Activated naive CD4-positive, alpha-beta T cell treated with anti-CD3 and anti-CD28 coated beads, Interleukin-2, amount 50 U/mL, for 24 hours (primary cell): ENCODE data around the gene SLC2A3.
A peak's percentile ranks its signal among the peaks of the same experiment; 100 is the strongest.
"Not testable (repeated sequence)": the region's sequence is repeated elsewhere in the genome, so short reads cannot be mapped to it uniquely, and the experiment has no call there.

Source experiments
- H3K27ac Mint-ChIP-seq: one replicate; pipeline ENCODE4 v1.8.0; 2021; ENCODE audit warnings: mild to moderate bottlenecking, mixed read lengths
- H3K27me3 Mint-ChIP-seq: one replicate; pipeline ENCODE4 v1.8.0; 2021; ENCODE audit warnings: mixed read lengths
- H3K36me3 Mint-ChIP-seq: one replicate; pipeline ENCODE4 v1.8.0; 2021; ENCODE audit warnings: mixed read lengths
- H3K4me1 Mint-ChIP-seq: one replicate; pipeline ENCODE4 v1.8.0; 2021; ENCODE audit warnings: mixed read lengths
- H3K4me3 Mint-ChIP-seq: one replicate; pipeline ENCODE4 v1.8.0; 2021; ENCODE audit warnings: mild to moderate bottlenecking, mixed read lengths
- H3K9me3 Mint-ChIP-seq: one replicate; pipeline ENCODE4 v1.8.0; 2021; ENCODE audit warnings: mixed read lengths

Gene SLC2A3

DNA sequence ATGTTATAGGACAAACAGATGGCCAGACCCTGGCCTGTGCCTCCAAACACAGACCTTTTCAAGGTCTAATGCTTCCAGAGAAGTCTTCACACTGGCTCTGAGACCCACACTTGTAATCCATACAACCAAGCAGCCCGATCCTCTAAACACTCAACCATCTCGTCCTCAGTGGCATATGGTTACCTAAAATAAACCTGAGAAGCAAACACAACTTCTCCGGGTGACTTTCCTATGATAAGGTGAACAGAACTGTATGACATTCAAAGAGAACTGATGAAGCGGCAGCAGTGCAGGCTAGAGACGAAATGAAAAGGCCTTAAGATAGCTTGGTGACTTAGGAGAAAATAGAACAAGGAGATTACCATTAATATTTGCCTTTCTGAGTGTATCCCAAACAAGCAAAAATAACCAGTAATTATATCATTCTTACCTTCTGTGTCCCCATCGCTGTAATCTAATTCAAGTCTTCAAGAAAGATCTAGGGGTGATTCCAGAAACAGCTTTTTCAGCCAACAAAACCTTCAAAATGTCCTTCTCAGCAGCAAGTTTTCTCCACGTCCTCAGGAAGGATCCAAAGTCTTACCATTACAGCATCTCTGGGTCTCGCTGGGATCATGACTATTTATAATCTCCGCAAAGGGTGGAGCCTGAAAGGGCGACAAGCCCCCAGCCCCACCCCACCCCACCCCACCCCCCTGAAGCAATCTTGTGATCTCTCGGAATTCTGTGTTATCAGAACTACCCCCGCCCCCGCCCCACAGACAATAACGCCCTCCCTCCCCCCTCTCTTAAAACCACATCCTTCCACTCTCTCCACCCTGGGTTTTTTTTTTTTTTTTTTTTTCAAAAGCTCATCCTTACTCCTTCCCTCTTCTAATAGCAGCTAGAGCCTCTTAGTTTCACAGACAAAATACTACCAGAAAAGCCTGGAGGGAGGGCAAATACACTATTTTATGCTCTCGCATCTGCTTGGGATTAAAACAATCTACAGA is at the start of gene SLC2A3:
Gene SLC2A3, minus strand, starts transcription at position 598 of the 992 bp plus-strand sequence. Its CDS starts 153 bp downstream, at position 445.
- Mint-ChIP-seq H3K4me3 (no peak within 1 kb of the TSS), H3K9me3 (no peaks in the 10 kb centered on the region)

DNA sequence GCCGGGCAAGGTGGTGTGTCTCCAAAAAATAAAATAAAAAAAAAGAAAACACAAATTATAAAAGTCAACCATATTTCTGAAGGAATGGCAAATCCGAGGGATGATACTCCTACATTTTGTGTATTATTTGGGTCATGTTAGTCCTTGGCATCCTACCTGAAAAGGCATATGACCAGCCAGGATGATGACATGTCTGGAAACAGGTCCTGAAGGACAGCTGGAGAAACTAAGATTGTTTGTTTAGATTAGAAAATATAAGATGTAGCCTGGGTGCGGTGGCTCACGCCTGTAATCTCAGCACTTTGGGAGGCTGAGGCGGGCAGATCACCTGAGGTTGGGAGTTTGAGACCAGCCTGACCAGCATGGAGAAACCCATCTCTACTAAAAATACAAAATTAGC is 48.9 kb upstream of the SLC2A3 start:
- Mint-ChIP-seq H3K4me1 (peaks cover 6% of the 10 kb centered on the region), H3K27ac (no peak overlapping the region), H3K9me3 (no peaks in the 10 kb centered on the region), H3K36me3 (no peaks in the 10 kb centered on the region), H3K4me3 (no peak overlapping the region), H3K27me3 (no peaks in the 10 kb centered on the region)

More for the DNA sequence above, at the start of gene SLC2A3:
- no peaks in the 10 kb centered on the region for H3K27me3 Mint-ChIP-seq
- H3K36me3 Mint-ChIP-seq = peaks cover 6% of the 10 kb centered on the region
- H3K27ac Mint-ChIP-seq = no peak within 1 kb of the TSS
- peaks cover 16% of the 10 kb centered on the region for H3K4me1 Mint-ChIP-seq

DNA sequence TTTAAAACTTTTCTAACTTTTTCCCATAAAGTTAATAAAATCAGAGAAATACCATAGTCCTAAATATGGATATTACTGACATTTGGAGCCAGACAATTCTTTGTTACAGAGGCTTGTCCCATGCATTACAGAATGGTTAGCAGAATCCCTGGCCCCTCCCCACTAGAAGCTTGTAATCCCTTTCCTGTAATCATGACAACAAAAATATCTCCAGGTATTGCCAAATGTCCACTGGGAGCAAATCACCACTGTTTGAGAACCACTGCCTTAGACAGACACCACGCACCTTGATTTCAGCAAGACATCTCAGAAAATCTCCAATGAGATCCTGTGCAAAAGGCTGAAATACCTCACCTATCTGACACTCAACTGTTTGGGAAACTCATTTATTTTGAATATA is 47.5 kb upstream of the SLC2A3 start:
- not testable (repeated sequence) for H3K27me3 Mint-ChIP-seq, H3K4me1 Mint-ChIP-seq, H3K4me3 Mint-ChIP-seq, H3K36me3 Mint-ChIP-seq, H3K27ac Mint-ChIP-seq, H3K9me3 Mint-ChIP-seq

DNA sequence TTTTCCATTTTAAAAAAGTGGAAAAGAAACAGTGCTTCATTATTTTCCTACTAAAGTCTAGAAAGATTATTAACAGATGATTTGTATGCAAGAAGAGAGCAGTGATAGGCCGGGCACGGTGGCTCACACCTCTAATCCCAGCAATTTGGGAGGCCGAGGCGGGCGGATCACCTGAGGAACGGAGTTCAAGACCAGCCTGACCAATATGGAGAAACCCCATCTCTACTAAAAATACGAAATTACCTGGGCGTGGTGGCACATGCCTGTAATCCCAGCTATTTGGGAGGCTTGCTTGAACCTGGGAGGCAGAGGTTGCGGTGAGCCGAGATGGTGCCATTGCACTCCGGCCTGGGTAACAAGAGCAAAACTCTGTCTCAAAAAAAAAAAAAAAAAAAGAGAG is 47.0 kb upstream of the SLC2A3 start:
- H3K27ac Mint-ChIP-seq, H3K36me3 Mint-ChIP-seq, H3K9me3 Mint-ChIP-seq, H3K27me3 Mint-ChIP-seq, H3K4me1 Mint-ChIP-seq, H3K4me3 Mint-ChIP-seq: not testable (repeated sequence)

DNA sequence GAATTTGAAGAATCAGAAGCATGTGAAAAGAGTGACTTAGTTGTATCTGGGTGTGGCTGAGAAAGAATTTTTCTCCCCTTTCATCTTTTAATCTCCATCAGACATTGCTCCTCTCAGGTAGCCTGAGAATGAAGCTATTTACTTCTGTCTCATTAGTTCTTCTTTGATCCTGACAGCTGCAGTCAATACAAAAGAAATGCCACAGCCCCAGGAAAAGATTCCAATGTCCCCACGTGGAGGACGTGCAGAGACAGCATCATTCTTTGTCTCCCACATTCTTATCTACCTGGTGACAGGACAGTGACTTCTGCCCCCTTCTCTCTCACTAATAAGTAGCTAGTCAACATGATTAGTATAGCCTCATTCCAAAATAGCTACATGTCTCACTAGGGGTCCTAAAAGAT is 46.3 kb upstream of the SLC2A3 start:
- H3K9me3 Mint-ChIP-seq, H3K4me1 Mint-ChIP-seq, H3K27me3 Mint-ChIP-seq, H3K27ac Mint-ChIP-seq, H3K36me3 Mint-ChIP-seq, H3K4me3 Mint-ChIP-seq: not testable (repeated sequence)

DNA sequence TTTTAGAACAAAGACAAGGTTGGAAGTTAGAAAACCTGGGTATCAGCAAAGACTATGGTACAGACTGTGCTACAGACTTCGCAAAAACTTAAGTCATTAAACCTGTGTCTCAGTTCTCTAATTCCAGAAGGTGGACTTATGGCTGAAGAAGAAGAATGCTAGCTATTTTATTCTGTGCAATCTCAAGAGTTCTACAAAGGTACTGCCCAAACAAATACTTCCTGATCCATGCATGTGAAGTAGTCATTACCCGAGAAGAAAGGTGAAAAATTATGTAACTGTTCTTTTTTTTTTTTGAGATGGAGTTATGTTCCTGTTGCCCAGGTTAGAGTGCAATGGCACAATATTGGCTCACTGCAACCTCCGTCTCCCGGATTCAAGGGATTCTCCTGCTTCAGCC is 45.5 kb upstream of the SLC2A3 start:
- Mint-ChIP-seq H3K9me3 (no peaks in the 10 kb centered on the region), H3K27ac (no peak overlapping the region), H3K4me3 (no peak overlapping the region), H3K4me1 (no peaks in the 10 kb centered on the region), H3K36me3 (no peaks in the 10 kb centered on the region), H3K27me3 (no peaks in the 10 kb centered on the region)

DNA sequence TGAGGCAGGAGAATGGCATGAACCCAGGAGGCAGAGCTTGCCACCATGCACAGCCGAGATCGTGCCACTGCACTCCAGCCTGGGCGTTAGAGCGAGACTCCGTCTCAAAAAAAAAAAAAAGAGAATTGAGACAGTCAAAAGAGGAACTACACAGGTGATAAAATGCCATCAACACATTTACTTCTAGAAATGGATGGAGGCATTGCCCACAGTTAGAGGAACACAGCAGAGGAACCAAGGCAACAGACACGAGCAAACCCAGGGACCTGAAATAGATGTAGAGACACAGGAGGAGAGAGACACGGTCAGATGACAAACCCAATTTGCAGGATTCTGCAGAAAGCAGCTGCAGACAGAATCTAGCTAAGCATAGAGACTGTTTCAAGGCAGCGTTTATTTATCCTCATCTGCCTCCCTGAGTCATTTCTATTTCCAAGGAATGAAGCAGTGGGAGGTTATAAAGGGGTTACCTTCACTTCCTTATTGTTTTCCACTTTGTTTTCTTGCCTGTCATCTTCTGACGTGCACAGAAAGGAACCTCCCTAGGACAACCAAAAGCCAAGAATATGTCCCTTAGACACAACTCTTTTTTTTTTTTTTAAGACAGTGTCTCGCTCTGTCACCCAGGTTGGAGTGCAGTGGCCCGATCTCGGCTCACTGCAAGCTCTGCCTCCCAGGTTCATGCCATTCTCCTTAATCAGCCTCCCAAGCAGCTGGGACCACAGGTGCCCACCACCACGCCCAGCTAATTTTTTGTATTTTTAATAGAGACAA is 41.6 kb upstream of the SLC2A3 start:
- H3K27me3 Mint-ChIP-seq, H3K27ac Mint-ChIP-seq, H3K9me3 Mint-ChIP-seq, H3K4me3 Mint-ChIP-seq, H3K4me1 Mint-ChIP-seq, H3K36me3 Mint-ChIP-seq: not testable (repeated sequence)

DNA sequence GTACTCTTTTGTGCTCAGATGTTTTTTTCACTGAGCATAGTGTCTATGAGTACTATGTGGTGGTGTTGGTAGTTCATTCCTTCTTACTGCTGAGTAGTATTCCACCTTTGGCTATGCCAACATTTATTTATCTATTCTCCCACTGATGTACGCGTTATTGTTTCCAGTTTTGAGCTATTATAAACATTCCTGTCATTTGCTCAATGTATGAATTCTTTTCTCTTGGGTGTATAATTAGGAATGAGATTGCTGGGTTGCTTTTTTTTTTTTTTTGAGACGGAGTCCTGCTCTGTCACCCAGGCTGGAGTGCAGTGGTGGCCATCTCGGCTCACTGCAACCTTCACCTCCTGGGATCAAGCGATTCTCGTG is 37.5 kb upstream of the SLC2A3 start:
- H3K4me1 Mint-ChIP-seq = peaks cover 29% of the 10 kb centered on the region
- peak overlapping the region; percentile 70 for H3K4me3 Mint-ChIP-seq
- no peaks in the 10 kb centered on the region for H3K9me3 Mint-ChIP-seq
- H3K27me3 Mint-ChIP-seq = no peaks in the 10 kb centered on the region
- H3K27ac Mint-ChIP-seq = peak overlapping the region; percentile 76
- no peaks in the 10 kb centered on the region for H3K36me3 Mint-ChIP-seq

DNA sequence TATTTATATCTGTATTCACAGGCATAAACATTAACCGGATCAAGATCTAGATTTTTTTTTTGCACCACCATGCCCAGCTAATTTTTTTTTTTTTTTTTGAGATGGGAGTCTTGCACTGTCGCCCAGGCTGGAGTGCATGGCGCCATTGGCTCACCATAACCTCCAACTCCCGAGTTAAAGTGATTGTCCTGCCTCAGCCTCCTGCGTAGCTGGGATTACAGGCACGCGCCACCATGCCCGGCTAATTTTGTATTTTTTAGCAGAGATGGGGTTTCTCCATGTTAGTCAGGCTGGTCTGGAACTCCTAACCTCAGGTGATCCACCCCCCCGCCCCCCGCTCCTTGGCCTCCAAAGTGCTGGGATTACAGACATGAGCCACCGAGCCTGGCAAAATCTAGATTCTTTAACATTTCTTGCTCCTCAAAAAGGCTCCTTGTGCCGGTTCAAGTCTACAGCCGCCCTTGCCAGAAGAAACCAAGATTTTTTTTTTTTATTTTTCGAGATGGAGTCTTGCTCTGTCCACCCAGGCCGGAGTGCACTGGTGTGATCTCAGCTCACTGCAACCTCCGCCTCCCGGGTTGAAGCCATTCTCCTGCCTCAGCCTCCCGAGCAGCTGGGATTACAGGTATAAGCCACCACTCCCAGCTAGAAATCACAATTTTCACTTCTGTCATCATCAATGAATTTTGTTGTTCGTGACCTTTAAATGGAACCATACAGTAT is 36.9 kb upstream of the SLC2A3 start:
- H3K27me3 Mint-ChIP-seq = no peaks in the 10 kb centered on the region
- H3K4me1 Mint-ChIP-seq = peaks cover 29% of the 10 kb centered on the region
- no peaks in the 10 kb centered on the region for H3K9me3 Mint-ChIP-seq
- H3K4me3 Mint-ChIP-seq = peak overlapping the region; percentile 82
- no peaks in the 10 kb centered on the region for H3K36me3 Mint-ChIP-seq
- H3K27ac Mint-ChIP-seq = peak overlapping the region; percentile 95

DNA sequence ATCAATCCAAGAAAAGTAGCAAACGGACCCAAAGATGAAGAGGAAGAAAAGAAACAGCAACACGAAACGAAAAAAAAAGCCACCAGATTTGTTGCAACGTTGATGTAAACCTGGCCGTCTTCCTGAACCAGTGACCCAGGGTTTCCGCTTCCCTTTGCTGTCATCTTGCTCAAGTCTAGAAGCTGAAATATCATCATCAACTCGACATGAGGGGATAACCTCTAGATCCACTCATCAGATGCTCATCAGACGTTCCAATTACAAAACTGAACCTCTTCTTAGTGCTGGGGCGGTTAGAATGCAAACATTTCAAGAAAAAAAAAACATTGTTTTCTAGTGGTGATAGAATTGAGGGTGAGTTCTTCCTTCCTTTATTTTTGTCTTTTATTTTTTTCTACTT is 36.3 kb upstream of the SLC2A3 start:
- H3K36me3 Mint-ChIP-seq, H3K27me3 Mint-ChIP-seq, H3K9me3 Mint-ChIP-seq: not testable (repeated sequence)
- H3K4me3 Mint-ChIP-seq = peak overlapping the region; percentile 82
- peak overlapping the region; percentile 95 for H3K27ac Mint-ChIP-seq
- H3K4me1 Mint-ChIP-seq = peaks cover 29% of the 10 kb centered on the region

DNA sequence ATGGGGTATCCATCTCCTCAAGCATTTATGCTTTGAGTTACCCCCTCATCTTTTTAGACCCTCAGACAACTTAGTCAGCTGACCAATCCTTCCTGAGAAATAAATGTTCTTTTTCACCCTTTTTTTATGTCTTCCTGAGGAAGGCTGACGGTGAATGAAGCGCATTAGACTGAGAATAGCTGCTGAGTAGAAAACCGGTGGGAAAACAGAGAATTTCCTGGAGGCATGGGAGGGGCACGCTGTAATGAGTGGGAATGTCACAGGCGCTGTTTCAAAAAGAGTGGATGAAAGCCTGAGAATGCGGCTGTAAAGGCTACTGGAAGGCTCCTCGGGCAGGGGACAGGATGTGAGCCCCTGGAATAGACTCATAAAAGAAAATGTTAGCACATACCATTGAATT is 35.8 kb upstream of the SLC2A3 start:
- peak overlapping the region; percentile 89 for H3K4me3 Mint-ChIP-seq
- H3K36me3 Mint-ChIP-seq, H3K27me3 Mint-ChIP-seq, H3K9me3 Mint-ChIP-seq: not testable (repeated sequence)
- H3K4me1 Mint-ChIP-seq = peaks cover 29% of the 10 kb centered on the region
- peak overlapping the region; percentile 99 for H3K27ac Mint-ChIP-seq

DNA sequence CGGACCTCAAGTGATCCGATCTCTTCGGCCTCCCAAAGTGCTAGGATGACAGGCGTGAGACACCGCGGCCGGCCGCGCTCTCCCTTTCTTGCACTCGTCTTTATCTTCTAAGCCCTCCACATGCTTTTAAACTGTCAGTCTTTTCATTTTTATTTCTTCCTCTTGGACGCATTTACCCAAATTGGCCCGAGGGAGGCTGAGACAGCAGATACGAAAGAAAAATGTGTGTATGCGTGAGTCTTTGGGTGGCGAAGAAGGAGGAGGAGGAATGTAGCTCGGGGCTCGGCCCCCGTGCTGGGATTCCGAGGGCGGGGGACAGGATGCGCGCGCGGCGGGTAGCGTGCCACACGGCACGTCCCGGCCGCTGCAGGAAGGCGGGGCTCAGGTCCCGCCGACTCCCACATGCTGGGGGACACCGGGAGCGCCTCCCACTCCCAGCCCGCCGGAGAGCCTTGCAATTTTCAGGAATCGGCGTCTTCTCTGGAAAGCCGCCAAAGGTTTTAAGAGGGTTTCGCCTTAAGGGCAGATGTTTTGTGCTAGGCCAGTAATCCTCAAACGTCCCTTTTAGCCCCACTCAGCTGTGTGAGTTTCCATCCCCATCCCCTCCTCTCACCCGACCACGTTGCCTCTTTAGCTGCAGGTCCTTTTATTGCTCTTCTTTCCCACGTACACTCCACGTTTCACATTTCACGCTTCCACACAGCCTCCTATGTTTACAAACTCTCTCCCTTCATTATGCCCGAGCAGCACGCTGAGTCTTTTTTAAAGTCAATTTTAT is 34.7 kb upstream of the SLC2A3 start:
- Mint-ChIP-seq H3K4me3 (peak overlapping the region; percentile 89), H3K9me3 (no peaks in the 10 kb centered on the region), H3K27ac (peak overlapping the region; percentile 99), H3K27me3 (no peaks in the 10 kb centered on the region), H3K36me3 (no peaks in the 10 kb centered on the region), H3K4me1 (peaks cover 29% of the 10 kb centered on the region)

DNA sequence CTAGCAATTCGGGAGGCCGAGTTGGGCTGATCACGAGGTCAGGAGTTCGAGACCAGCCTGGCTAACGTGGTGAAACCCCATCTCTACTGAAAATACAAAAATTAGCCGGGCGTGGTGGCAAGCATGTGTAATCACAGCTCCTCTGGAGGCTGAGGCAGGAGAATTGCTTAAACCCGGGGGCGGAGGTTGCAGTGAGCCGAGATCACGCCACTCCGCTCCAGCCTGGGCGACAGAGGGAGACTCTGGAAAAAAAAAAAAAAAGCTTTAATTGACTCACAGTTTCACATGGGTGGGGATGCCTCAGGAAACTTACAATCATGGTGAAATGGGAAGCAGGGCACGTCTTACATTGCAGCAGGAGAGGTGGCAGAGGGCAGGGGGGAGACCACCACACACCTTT is 30.6 kb upstream of the SLC2A3 start:
- H3K27ac Mint-ChIP-seq = no peak overlapping the region

DNA sequence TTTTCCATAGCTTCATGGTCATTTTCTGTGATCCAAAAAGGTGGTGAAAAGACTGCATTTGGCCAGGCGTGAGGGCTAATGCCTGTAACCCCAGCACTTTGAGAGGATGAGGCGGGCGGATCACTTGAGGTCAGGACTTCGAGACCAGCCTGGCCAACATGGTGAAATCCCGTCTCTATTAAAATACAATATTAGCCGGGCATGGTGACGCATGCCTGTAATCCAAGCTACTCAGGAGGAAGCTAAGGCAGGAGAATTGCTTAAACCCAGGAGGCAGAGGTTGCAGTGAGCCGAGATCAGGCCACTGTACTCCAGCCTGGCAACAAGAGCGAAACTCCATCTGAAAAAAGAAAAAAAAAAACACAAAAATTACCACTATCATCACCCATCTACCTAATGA is 28.7 kb upstream of the SLC2A3 start:
- not testable (repeated sequence) for H3K27ac Mint-ChIP-seq, H3K4me3 Mint-ChIP-seq, H3K9me3 Mint-ChIP-seq, H3K36me3 Mint-ChIP-seq, H3K27me3 Mint-ChIP-seq
- H3K4me1 Mint-ChIP-seq = peaks cover 31% of the 10 kb centered on the region

More for the DNA sequence above, 30.6 kb upstream of the SLC2A3 start:
- no peak overlapping the region for H3K4me3 Mint-ChIP-seq
- H3K27me3 Mint-ChIP-seq = no peaks in the 10 kb centered on the region
- peaks cover 32% of the 10 kb centered on the region for H3K4me1 Mint-ChIP-seq
- H3K36me3 Mint-ChIP-seq = peaks cover 2% of the 10 kb centered on the region
- no peaks in the 10 kb centered on the region for H3K9me3 Mint-ChIP-seq
